K562 (cell line): Measurements from ENCODE around the gene ATP8B4. TPM values are rescaled to one million over a fixed set of nuclear protein-coding genes. Genes with fewer than 3 reads are reported as not detected.

Source experiments
- ATAC-seq: fragments of 200-7000 bp; cut with Tn5 transposase; 3 replicates; pipeline ENCODE4 v1.9.1; 2020; ENCODE audit warnings: moderate library complexity
- BruUV-seq: library from RNA; stranded (reverse); fragments of 400-500 nt; replicated peaks from 2 replicates; lab custom pipeline; 2021; lab: Mats Ljungman, UMichigan
- CTCF ChIA-PET: fragments of 300-600 bp; formaldehyde crosslinking; extraction: SDS; loops from one replicate; lab custom pipeline; 2021; ENCODE audit warnings: low intra/inter-chr PET ratio; lab: Yijun Ruan, JAX
- POLR2A ChIA-PET: fragments of 300-600, 350-650 bp; sonication (Branson Sonifier 250); formaldehyde crosslinking; extraction: SDS; loops from one replicate; lab custom pipeline; 2021; ENCODE audit warnings: antibody characterized with exemption, inconsistent platforms; lab: Yijun Ruan, JAX
- DNase-seq, 4 experiments: peaks; one replicate each; pipeline versions ENCODE4 v3.0.0 to v3.0.0-alpha.2; 2011 to 2018; ENCODE audit warnings: low spot score in 3 of 4, mixed read lengths in 3 of 4; ENCODE audit errors: extremely low read depth in 1 of 4
- FAIRE-seq: peaks from 2 replicates; lab custom pipeline; 2011; peaks lifted over from hg19 to GRCh38; lab: Jason Lieb, UNC
- H2AFZ ChIP-seq: 2 replicates; pipeline ENCODE4 v1.6.0; 2011; ENCODE audit warnings: low read depth, low read length, control low read depth, inconsistent platforms
- H3K27ac ChIP-seq: fragments of 200-600 bp; 3 replicates; pipeline ENCODE4 v1.8.0; 2011; ENCODE audit warnings: low read depth, mild to moderate bottlenecking, control low read depth, inconsistent platforms, low read length, moderate library complexity, mixed read lengths; ENCODE audit errors: extremely low read depth
- H3K27me3 ChIP-seq, 2 experiments: fragments of 300-600 bp in 1 of 2; 2 replicates in 1 of 2; 3 replicates in 1 of 2; pipeline versions ENCODE4 v1.6.0 to v1.8.0; 2011; ENCODE audit warnings: inconsistent platforms in 2 of 2, low read length in 2 of 2, mild to moderate bottlenecking in 1 of 2, mixed read lengths in 1 of 2, moderate library complexity in 1 of 2; ENCODE audit not compliant: control insufficient read depth in 2 of 2, insufficient read depth in 2 of 2
- H3K36me3 ChIP-seq: fragments of 300-600 bp; 3 replicates; pipeline ENCODE4 v1.8.0; 2011; ENCODE audit warnings: mild to moderate bottlenecking, low read length, inconsistent platforms; ENCODE audit not compliant: control insufficient read depth, insufficient read depth
- H3K4me1 ChIP-seq, 2 experiments: fragments of 200-600 bp in 1 of 2; replicated peaks in 1 of 2; 2 replicates in 1 of 2; 3 replicates in 1 of 2; pipeline versions ENCODE4 v1.5.1 to v1.8.0; 2011; ENCODE audit warnings: inconsistent platforms in 2 of 2, low read length in 2 of 2, mild to moderate bottlenecking in 1 of 2, mixed read lengths in 1 of 2, moderate library complexity in 1 of 2; ENCODE audit not compliant: control insufficient read depth in 2 of 2, insufficient read depth in 2 of 2
- H3K4me2 ChIP-seq: 2 replicates; pipeline ENCODE4 v1.6.1; 2011; ENCODE audit warnings: low read length, control low read depth, inconsistent platforms, mixed read lengths; ENCODE audit not compliant: insufficient read depth
- H3K4me3 ChIP-seq: fragments of 200-600 bp; sonication (generic), shearing (Covaris generic); 2 replicates; pipeline ENCODE4 v1.5.1; 2016; ENCODE audit warnings: control low read depth, inconsistent platforms
- H3K79me2 ChIP-seq: fragments of 200-600 bp; 3 replicates; pipeline ENCODE4 v1.8.0; 2011; ENCODE audit warnings: low read length, inconsistent platforms; ENCODE audit not compliant: control insufficient read depth, insufficient read depth
- H3K9ac ChIP-seq, 2 experiments: 2 replicates each; pipeline versions ENCODE4 v1.6.0 to v1.6.1; 2011; ENCODE audit warnings: low read depth in 2 of 2, low read length in 2 of 2, control low read depth in 1 of 2, inconsistent platforms in 1 of 2, mild to moderate bottlenecking in 1 of 2, mixed read lengths in 1 of 2; ENCODE audit not compliant: insufficient read depth in 1 of 2
- H3K9me1 ChIP-seq: one replicate; pipeline ENCODE4 v1.6.0; 2011; ENCODE audit warnings: inconsistent platforms, mild to moderate bottlenecking, low read length, moderate library complexity; ENCODE audit not compliant: control insufficient read depth, insufficient read depth
- H3K9me3 ChIP-seq: replicated peaks from 2 replicates; pipeline ENCODE4 v1.5.1; 2011; ENCODE audit warnings: low read depth, low read length, inconsistent platforms; ENCODE audit not compliant: control insufficient read depth, insufficient read depth
- H4K20me1 ChIP-seq: replicated peaks from 2 replicates; pipeline ENCODE4 v1.6.1; 2011; ENCODE audit warnings: low read length, inconsistent platforms, mixed read lengths; ENCODE audit not compliant: control insufficient read depth, insufficient read depth
- CBFA2T2 ChIP-seq: fragments of 450-650 bp; conservative IDR thresholded peaks from 2 replicates; pipeline ENCODE4 v1.6.1; 2017; ENCODE audit warnings: mild to moderate bottlenecking
- CHCHD3 ChIP-seq: fragments of 250-450 bp; sonication (Bioruptor Pico); IDR thresholded peaks from 2 replicates; pipeline ENCODE4 v2.1.2; 2022; ENCODE audit warnings: mild to moderate bottlenecking
- CTBP1 ChIP-seq: fragments of 450-650 bp; IDR thresholded peaks from 2 replicates; pipeline ENCODE4 v1.6.1; 2016; ENCODE audit warnings: borderline replicate concordance
- FOXJ3 ChIP-seq: sonication (generic); formaldehyde crosslinking; IDR thresholded peaks from 2 replicates; pipeline ENCODE4 v1.4.0; 2020; ENCODE audit warnings: mild to moderate bottlenecking, missing genetic modification reagents
- MCM2 ChIP-seq: fragments of 450-650 bp; IDR thresholded peaks from 2 replicates; pipeline ENCODE4 v1.6.1; 2017; ENCODE audit warnings: low read depth, mild to moderate bottlenecking
- MIER1 ChIP-seq: fragments of 450-650 bp; IDR thresholded peaks from 2 replicates; pipeline ENCODE4 v1.6.1; 2016; ENCODE audit warnings: antibody characterized with exemption, mild to moderate bottlenecking, low read depth
- NFE2L1 ChIP-seq: fragments of 450-650 bp; IDR thresholded peaks from 2 replicates; pipeline ENCODE4 v1.6.1; 2016; ENCODE audit warnings: missing genetic modification characterization, low read depth, mild to moderate bottlenecking, missing compliant biosample characterization, moderate library complexity, borderline replicate concordance
- TRIM24 ChIP-seq, 2 experiments: fragments of 450-650 bp; IDR thresholded peaks; 2 replicates each; pipeline ENCODE4 v1.6.1; 2016
- whole genome bisulfite sequencing: fragments of 100-300 bp; shearing (Covaris generic); methylation state at CpG from one replicate; pipeline ENCODE4 v1.1.6; 2016; ENCODE audit warnings: low coverage, mixed read lengths; ENCODE audit not compliant: insufficient coverage; ENCODE audit errors: missing lambda C conversion rate; 5-methylcytosine and 5-hydroxymethylcytosine counted together
- in situ Hi-C: fragments of 300-500 bp; cut with MboI; formaldehyde crosslinking; loops from 4 replicates; pipeline ENCODE4 v1.15.0; 2018; ENCODE audit warnings: inconsistent platforms, mixed read lengths
- intact Hi-C: fragments of 100-400 bp; cut with micrococcal nuclease; formaldehyde crosslinking; loops from 2 replicates; pipeline ENCODE4 v1.14.2; 2022
- polyA plus RNA-seq, 8 experiments: library from polyadenylated mRNA; depleted of rRNA in 4 of 8; stranded (reverse) in 5 of 8; unstranded in 3 of 8; fragments of >200 nt; fragmentation: Nextera tagmentation in 2 of 8; fragmentation: Illumina TruSeq in 1 of 8; extraction: Ambion mirVana in 2 of 8; extraction: Trizol in 1 of 8; gene quantifications; 2 replicates each; pipeline versions ENCODE4 v1.2.1 to v1.2.3, GENCODE V29; 2011 to 2014; ENCODE audit warnings: inconsistent platforms in 1 of 8, missing spikeins in 1 of 8
- total RNA-seq, 7 experiments: library from RNA; depleted of rRNA in 6 of 7; stranded (reverse); fragments of >200 nt in 6 of 7; fragmentation: Illumina TruSeq in 2 of 7; extraction: Trizol in 2 of 7; gene quantifications; 2 replicates each; pipeline versions ENCODE4 v1.2.1 to v1.2.3, GENCODE V29; 2011 to 2021; ENCODE audit warnings: low replicate concordance in 1 of 7
- TF ChIP-seq, protein P1 (sequence below): sonication (generic); formaldehyde crosslinking; IDR thresholded peaks from 2 replicates; pipeline ENCODE4 v1.8.1; 2022; ENCODE audit warnings: missing genetic modification reagents
- TF ChIP-seq, protein P2 (sequence below): fragments of 250-450 bp; sonication (Bioruptor Pico); IDR thresholded peaks from 2 replicates; pipeline ENCODE4 v1.8.0; 2021; ENCODE audit warnings: moderate library complexity, mild to moderate bottlenecking, inconsistent platforms
- TF ChIP-seq, protein P3 (sequence below): fragments of 250-450 bp; sonication (Bioruptor Pico); IDR thresholded peaks from 2 replicates; pipeline ENCODE4 v1.8.0; 2021; ENCODE audit warnings: borderline replicate concordance, mild to moderate bottlenecking, moderate library complexity; ENCODE audit not compliant: poor library complexity, severe bottlenecking

Gene ATP8B4
- total and polyA plus RNA-seq, 9 of the 15 experiments (the other 6 are each of a cell fraction or from before 2014, with no cell fraction given) = 0.14 to 2.5 (median 0.44) TPM

DNA sequence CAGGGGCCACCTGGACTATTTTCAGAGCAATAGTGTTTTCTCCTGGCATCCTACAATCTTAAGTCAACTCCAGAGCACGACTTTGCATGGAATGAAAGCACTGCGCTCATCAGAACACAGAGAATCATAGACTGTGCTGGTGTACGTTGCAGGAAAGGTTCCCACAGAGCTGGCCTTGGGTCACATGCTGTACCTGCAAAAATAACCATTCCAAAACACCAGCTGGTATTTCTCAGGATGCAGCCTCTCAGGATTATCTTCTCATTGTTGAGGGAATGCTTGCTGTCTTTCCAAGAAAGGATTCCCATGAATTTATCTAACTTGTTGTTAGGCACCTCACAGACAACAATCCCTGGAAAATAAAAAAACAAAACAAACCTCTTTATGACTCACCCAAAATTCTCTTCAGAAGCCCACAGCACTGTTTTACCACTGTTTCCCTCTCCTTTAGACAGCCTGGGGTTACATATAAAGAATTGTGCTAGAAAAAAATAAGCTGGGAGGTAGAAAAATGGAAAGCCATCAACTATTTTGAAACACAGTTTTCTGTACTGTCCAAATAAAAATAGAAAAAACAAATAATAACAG, 131.7 kb downstream of the ATP8B4 start:
- TF ChIP-seq CTBP1 = no peak
- TF ChIP-seq CHCHD3 (CRISPR knock-in tag) = no peak
- TF ChIP-seq MCM2 = no peak
- TF ChIP-seq, protein P1, sequence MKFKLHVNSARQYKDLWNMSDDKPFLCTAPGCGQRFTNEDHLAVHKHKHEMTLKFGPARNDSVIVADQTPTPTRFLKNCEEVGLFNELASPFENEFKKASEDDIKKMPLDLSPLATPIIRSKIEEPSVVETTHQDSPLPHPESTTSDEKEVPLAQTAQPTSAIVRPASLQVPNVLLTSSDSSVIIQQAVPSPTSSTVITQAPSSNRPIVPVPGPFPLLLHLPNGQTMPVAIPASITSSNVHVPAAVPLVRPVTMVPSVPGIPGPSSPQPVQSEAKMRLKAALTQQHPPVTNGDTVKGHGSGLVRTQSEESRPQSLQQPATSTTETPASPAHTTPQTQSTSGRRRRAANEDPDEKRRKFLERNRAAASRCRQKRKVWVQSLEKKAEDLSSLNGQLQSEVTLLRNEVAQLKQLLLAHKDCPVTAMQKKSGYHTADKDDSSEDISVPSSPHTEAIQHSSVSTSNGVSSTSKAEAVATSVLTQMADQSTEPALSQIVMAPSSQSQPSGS (CRISPR knock-in tag) = no peak
- no peak for TF ChIP-seq CBFA2T2
- TF ChIP-seq FOXJ3 (CRISPR knock-in tag) = no peak
- TF ChIP-seq, protein P2, sequence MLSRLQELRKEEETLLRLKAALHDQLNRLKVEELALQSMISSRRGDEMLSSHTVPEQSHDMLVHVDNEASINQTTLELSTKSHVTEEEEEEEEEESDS (CRISPR knock-in tag) = no peak
- TF ChIP-seq, protein P3, sequence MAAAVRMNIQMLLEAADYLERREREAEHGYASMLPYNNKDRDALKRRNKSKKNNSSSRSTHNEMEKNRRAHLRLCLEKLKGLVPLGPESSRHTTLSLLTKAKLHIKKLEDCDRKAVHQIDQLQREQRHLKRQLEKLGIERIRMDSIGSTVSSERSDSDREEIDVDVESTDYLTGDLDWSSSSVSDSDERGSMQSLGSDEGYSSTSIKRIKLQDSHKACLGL (CRISPR knock-in tag) = no peak
- TF ChIP-seq TRIM24 (IDR thresholded peaks at IDR 0.05) = no peak
- no peak for TF ChIP-seq MIER1
- TF ChIP-seq NFE2L1 (tag) = no peak
- POLR2A ChIA-PET = no interaction called here
- Histone ChIP-seq H3K9me3 (no peaks in the 10 kb centered on the region), H3K79me2 (no peaks in the 10 kb centered on the region), H3K4me3 (no peak overlapping the region), H2AFZ (no peak overlapping the region), H3K27ac (no peak overlapping the region), H3K27me3 (no peaks in the 10 kb centered on the region; a peak in 1 of 5 replicates), H3K9ac (no peak overlapping the region), H3K36me3 (no peaks in the 10 kb centered on the region), H3K4me1 (no peaks in the 10 kb centered on the region; a peak in 1 of 5 replicates), H3K9me1 (no peaks in the 10 kb centered on the region), H4K20me1 (no peaks in the 10 kb centered on the region), H3K4me2 (no peak overlapping the region)
- no TSS peak for BruUV-seq
- FAIRE-seq (no peak), DNase-seq (no peak), ATAC-seq (no peak)
- CTCF ChIA-PET = no interaction called here
- intact Hi-C loops = no loop called here
- in situ Hi-C loops = no loop called here
- WGBS = 4% methylated on average over 3 of the region's 3 CpGs
